ENCODE measurements around the gene OR6P1.

The OR6P1 gene, protein sequence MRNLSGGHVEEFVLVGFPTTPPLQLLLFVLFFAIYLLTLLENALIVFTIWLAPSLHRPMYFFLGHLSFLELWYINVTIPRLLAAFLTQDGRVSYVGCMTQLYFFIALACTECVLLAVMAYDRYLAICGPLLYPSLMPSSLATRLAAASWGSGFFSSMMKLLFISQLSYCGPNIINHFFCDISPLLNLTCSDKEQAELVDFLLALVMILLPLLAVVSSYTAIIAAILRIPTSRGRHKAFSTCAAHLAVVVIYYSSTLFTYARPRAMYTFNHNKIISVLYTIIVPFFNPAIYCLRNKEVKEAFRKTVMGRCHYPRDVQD

GRCh38 chr1:158570480-158570879 lies at the start of gene OR6P1:
OR6P1 (minus strand) TSS chr1:158570580; CDS start chr1:158563604, 6,976 bp downstream.
- no peak for DNase-seq (ENCODE audit: low spot score)

GRCh38 chr1:158613764-158614163 lies 43.4 kb upstream of the OR6P1 start:
- no peak for DNase-seq (ENCODE audit: low spot score)

- no peak for DNase-seq (ENCODE audit: low spot score)
These were observed 41.5 kb upstream of the OR6P1 start for GRCh38 chr1:158611916-158612315.

- DNase-seq (ENCODE audit: low spot score) = no peak
These were observed 36.9 kb upstream of the OR6P1 start for GRCh38 chr1:158607296-158607695.

DNA sequence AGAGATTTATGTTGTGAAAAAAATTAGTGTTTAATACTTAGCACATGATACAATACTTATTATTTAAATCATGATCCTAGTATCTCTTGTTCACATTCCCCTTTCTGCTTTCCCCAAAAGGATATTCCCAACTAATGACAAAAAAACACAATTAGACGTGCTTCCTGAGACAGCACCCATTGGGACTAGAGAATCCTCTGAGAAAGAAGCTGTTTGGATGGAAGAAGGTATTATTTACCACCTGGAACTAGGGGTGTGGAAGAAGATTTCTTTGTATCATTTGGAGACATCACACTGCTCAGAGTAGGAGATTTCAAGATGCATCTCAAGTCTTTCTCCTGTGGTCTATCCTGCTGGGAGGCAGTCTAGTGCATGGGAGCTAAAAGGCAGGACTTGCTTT lies 34.6 kb upstream of the OR6P1 start, which contains the start of gene OR10Z1:
Gene OR10Z1, plus strand, starts transcription at position 301 of the 400 bp plus-strand sequence. CDS start 1,171 bp downstream, outside the sequence.
- no peak for DNase-seq (ENCODE audit: low spot score)

DNA sequence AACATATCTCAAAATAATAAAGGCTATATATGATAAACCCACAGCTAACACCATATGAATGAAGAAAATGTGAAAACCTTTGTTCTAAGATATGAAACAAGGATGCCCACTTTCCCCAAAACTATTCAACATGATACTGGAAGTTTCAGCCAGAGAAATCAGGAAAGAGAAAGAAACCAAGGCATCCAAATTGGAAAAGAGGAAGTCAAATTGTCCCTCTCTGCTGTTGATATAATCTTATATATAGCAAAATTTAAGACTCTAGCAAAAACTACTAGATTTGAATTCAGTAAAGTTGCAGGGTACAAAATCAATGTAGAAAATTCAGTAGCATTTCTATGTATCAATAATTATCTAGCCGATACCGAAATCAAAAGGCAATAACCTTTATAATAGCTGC lies 30.4 kb upstream of the OR6P1 start:
- DNase-seq (ENCODE audit: low spot score) = no peak

GRCh38 chr1:158586942-158587341 lies 16.6 kb upstream of the OR6P1 start:
- DNase-seq (ENCODE audit: low spot score) = no peak

- no peak for DNase-seq (ENCODE audit: low spot score)
These were observed 13.6 kb upstream of the OR6P1 start for GRCh38 chr1:158583962-158584361.

GRCh38 chr1:158579733-158580132 lies 9.4 kb upstream of the OR6P1 start, which contains the start of gene OR10X1:
OR10X1 (minus strand) TSS chr1:158579899; CDS start chr1:158579899, 0 bp downstream.
- no peak for DNase-seq (ENCODE audit: low spot score)

DNA sequence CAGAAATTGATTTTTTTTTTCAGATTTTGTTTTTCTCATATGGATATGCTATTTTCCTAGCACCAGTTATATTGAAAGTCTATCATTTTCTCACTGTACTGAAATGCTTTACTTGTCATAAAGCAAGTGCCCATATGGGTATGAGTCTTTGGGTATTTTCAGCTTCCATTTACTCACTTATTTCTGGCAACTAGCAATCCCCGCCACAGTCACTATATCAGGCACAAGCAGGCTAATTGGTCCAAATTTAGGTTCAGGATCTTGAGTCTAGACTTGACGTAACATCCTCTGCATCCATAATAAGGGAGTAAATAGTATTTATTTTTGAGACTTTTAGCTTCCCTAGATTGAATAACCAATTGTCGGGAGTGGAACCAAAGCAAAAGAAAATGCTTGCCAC lies 7.2 kb upstream of the OR6P1 start:
- no peak for DNase-seq (ENCODE audit: low spot score)

DNA sequence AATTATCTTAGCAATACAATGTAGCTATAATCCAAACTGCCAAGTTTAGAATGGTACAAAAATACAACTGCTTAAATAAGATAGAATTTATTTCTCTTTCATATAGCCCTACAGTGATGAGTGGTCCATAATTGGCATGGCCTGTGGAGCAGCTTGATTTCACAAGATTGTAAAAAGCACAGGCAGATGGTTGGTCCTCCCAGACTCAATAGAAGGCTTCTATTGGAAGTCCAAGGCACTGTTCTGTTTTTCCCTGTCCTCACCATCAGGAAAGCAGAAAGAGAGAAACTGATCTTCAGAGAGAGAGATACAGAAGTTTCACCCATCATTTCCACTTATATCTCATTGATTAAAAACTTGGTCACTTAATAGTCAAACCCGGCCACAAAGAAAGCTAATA lies 1.8 kb upstream of the OR6P1 start:
- no peak for DNase-seq (ENCODE audit: low spot score)

DNA sequence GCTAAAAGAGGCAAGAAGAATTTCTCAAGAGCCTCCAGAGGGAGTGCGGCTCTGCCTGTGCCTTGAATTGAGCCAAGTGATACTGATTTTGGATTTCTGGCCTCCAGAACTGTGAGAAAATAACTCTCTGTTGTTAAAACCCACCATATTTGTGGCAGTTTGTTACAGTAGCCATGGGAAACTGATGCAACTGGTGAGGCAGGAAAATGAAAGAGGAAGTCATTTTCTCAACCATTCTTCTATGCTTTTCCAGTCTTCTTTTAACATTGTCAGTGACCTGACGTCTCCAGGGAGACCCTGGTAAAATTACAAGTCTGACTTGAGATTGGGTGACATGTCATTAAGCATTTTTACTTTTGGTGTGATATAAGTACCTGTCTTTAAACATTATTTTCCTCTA lies 5.8 kb downstream of the OR6P1 start:
- no peak for DNase-seq (ENCODE audit: low spot score)

DNA sequence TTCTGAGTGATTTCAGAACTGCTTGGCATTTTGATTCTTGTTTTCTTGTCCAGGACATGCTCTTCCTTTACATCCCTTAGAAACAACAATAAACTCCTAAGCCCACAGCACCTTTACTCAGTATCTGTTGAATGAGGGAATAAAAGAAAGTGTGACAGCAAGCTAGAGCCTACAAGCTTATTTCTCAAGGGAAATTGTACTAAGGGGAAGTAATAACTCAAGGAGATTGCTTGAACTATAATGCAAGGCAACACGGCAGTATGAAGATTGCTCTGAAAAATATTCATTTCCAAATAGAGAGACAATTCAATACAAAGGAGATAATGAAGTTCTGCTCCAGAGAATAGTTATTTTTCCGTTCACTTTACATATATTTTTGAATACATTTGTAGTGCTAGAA lies 6.5 kb downstream of the OR6P1 start:
- DNase-seq (ENCODE audit: low spot score) = no peak

- DNase-seq (ENCODE audit: low spot score) = no peak
These were observed 10.7 kb downstream of the OR6P1 start for GRCh38 chr1:158559696-158560095.

- DNase-seq (ENCODE audit: low spot score) = no peak
These were observed 16.0 kb downstream of the OR6P1 start, which contains the start of gene OR6Y1 for GRCh38 chr1:158554352-158554751. OR6Y1 (minus strand) TSS chr1:158554405; CDS start chr1:158548105, 6,300 bp downstream.

DNA sequence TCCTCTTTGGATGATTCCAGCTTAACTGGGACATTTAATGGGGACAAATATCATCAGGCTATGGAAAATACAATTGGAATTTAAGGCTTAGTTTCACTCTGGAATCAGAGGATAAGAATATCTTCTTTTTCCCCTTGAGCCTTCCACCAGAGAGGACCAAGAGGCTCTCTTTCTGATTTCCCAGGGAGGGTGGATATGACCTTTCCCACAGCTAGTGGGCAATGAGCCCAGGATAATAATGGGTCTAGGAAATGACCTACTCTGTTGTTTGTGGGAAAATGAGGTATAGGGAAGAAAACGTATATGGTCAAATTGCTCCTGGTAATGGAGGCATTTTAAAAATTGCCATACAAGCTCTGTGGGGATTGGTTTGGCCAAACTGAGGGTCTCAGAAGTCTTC lies 18.1 kb downstream of the OR6P1 start:
- no peak for DNase-seq (ENCODE audit: low spot score)

DNA sequence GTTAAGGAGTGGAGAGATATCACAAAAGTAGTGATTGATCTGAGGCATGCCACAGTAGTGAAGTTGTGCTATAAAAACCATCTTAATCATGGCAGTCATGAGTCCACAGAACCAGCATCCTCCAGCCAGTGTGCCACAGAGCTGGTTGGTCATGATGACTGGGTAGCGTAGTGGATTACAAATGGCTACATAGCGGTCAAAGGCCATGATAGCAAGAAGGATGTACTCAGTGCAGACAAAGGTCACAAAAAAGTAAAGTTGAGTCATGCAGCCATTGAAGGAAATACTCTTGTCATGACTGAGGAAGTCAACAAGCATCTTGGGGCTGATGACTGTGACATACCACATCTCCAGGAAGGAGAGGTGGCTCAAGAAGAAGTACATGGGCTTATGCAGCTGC lies 22.8 kb downstream of the OR6P1 start:
- no peak for DNase-seq (ENCODE audit: low spot score)

- DNase-seq (ENCODE audit: low spot score) = no peak
These were observed 32.8 kb downstream of the OR6P1 start for GRCh38 chr1:158537609-158538008.

DNA sequence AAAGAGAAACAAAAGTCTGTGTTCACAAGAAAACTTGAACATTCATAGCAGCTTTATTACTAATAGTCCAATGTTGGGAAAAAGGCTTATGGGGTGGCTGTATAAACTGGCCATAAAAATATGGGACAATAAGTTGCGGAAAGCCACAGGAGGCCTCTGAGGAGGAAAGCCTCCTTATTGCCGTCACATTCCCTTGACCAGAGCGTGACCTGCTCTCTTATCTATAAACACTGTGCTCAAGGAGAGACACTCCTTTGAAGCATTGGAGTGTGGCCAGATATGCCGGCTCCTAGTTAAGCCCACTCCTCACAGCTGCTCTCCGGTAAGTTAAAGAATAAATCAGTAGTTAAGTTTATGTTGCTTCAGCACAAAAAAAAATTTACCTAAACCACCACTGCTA lies 35.9 kb downstream of the OR6P1 start:
- DNase-seq (ENCODE audit: low spot score) = no peak

- DNase-seq (ENCODE audit: low spot score) = no peak
These were observed 43.1 kb downstream of the OR6P1 start for GRCh38 chr1:158527190-158527815.

- DNase-seq (ENCODE audit: low spot score) = no peak
These were observed 48.7 kb downstream of the OR6P1 start for GRCh38 chr1:158521666-158522058.

- DNase-seq (ENCODE audit: low spot score) = no peak
These were observed 49.3 kb downstream of the OR6P1 start for GRCh38 chr1:158520955-158521665.

DNA sequence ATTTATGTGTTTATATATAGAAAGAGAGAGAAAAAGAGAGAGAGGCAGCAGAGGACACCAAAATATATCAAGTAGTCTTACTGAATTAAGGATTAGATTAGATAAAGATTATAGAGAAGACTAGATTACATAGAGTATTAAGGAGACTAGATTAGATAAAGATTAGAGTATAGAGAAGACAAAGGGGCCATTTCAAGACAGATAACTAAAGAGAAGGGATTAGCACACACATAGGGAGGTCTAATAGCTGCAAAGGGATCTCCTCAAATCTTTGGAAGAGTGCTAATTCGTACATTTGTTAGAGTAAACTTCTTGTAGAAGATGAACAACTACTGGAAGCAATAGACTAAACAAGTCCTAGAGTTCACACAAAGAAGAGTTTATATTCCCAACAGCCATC lies 50.4 kb downstream of the OR6P1 start:
- no peak for DNase-seq (ENCODE audit: low spot score)
